HS-5 (cell line): ENCODE data around the gene DOCK8.

Source experiments
- DNase-seq: peaks from one replicate; pipeline ENCODE4 v3.0.0-alpha.2; 2012; ENCODE audit warnings: low read depth

DOCK8 gene

GRCh38 chr9:268616-269015, 54.0 kb downstream of the DOCK8 start:
- no peak for DNase-seq

GRCh38 chr9:269081-269711, 54.5 kb downstream of the DOCK8 start:
- no peak for DNase-seq

- DNase-seq = no peak
Measured at GRCh38 chr9:270657-271237, 56.1 kb downstream of the DOCK8 start.

GRCh38 chr9:272251-273213, 57.9 kb downstream of the DOCK8 start:
- no peak for DNase-seq

GRCh38 chr9:274406-274805, 59.7 kb downstream of the DOCK8 start:
- no peak for DNase-seq

- no peak for DNase-seq
Measured at GRCh38 chr9:277601-278295, 63.1 kb downstream of the DOCK8 start.

- DNase-seq = no peak
Measured at GRCh38 chr9:278651-279050, 64.0 kb downstream of the DOCK8 start.

- DNase-seq = no peak
Measured at GRCh38 chr9:279674-280073, 65.0 kb downstream of the DOCK8 start.

- no peak for DNase-seq
Measured at GRCh38 chr9:281741-282645, 67.3 kb downstream of the DOCK8 start.

GRCh38 chr9:286071-286740, 71.5 kb downstream of the DOCK8 start:
- no peak for DNase-seq

GRCh38 chr9:289121-289520, 74.5 kb downstream of the DOCK8 start:
- DNase-seq = no peak

- no peak for DNase-seq
Measured at GRCh38 chr9:292915-293314, 78.2 kb downstream of the DOCK8 start.

- DNase-seq = no peak
Measured at GRCh38 chr9:295576-295975, 80.9 kb downstream of the DOCK8 start.

GRCh38 chr9:296411-296810, 81.7 kb downstream of the DOCK8 start:
- DNase-seq = no peak

GRCh38 chr9:297104-297972, 82.7 kb downstream of the DOCK8 start:
- DNase-seq = no peak

GRCh38 chr9:303502-303901, 88.8 kb downstream of the DOCK8 start:
- no peak for DNase-seq

- no peak for DNase-seq
Measured at GRCh38 chr9:304106-304505, 89.4 kb downstream of the DOCK8 start.

GRCh38 chr9:304519-305185, 90.0 kb downstream of the DOCK8 start:
- DNase-seq = no peak

- no peak for DNase-seq
Measured at GRCh38 chr9:306907-307306, 92.2 kb downstream of the DOCK8 start.
